Keratinocyte (primary cell): ENCODE data around the gene FGF2. TPM values are rescaled to one million over a fixed set of nuclear protein-coding genes. Genes with fewer than 3 reads are reported as not detected.

ENCODE experiments used
- DNase-seq: peaks from one replicate; pipeline ENCODE4 v3.0.0-alpha.2; 2011; ENCODE audit warnings: low read depth, missing footprints, low spot score
- FAIRE-seq: peaks from 2 replicates; lab custom pipeline; 2011; peaks lifted over from hg19 to GRCh38; lab: Jason Lieb, UNC
- H2AFZ ChIP-seq: 2 replicates; pipeline ENCODE4 v1.6.0; 2012; ENCODE audit warnings: low read length, control low read depth, inconsistent platforms; ENCODE audit not compliant: control insufficient read depth
- H3K27ac ChIP-seq: 2 replicates; pipeline ENCODE4 v1.5.1; 2011; ENCODE audit warnings: low read length; ENCODE audit not compliant: control insufficient read depth, insufficient read depth
- H3K27me3 ChIP-seq: 3 replicates; pipeline ENCODE4 v1.6.0; 2011; ENCODE audit warnings: low read length; ENCODE audit not compliant: control insufficient read depth, insufficient read depth; ENCODE audit errors: extremely low read depth
- H3K36me3 ChIP-seq, 2 experiments: 2 replicates in 1 of 2; 3 replicates in 1 of 2; pipeline ENCODE4 v1.5.1; 2011; ENCODE audit warnings: low read length in 2 of 2, mild to moderate bottlenecking in 1 of 2; ENCODE audit not compliant: control insufficient read depth in 2 of 2, insufficient read depth in 2 of 2; ENCODE audit errors: extremely low read depth in 1 of 2
- H3K4me1 ChIP-seq: 3 replicates; pipeline ENCODE4 v1.5.1; 2011; ENCODE audit warnings: low read length; ENCODE audit not compliant: control insufficient read depth, insufficient read depth; ENCODE audit errors: extremely low read depth
- H3K4me2 ChIP-seq: 3 replicates; pipeline ENCODE4 v1.6.0; 2011; ENCODE audit warnings: low read depth, low read length; ENCODE audit not compliant: control insufficient read depth, insufficient read depth; ENCODE audit errors: extremely low read depth
- H3K4me3 ChIP-seq, 3 experiments: fragments of 200-600 bp in 1 of 3; sonication (generic) in 1 of 3; 2 replicates in 2 of 3; 3 replicates in 1 of 3; pipeline ENCODE4 v1.5.1; 2011 to 2016; ENCODE audit warnings: low read length in 3 of 3, mild to moderate bottlenecking in 3 of 3, control low read depth in 2 of 3, inconsistent platforms in 1 of 3, low read depth in 1 of 3, mixed read lengths in 1 of 3, mixed run types in 1 of 3, moderate library complexity in 1 of 3; ENCODE audit not compliant: control insufficient read depth in 2 of 3, insufficient read depth in 2 of 3; ENCODE audit errors: extremely low read depth in 1 of 3
- H3K79me2 ChIP-seq: 2 replicates; pipeline ENCODE4 v1.6.0; 2012; ENCODE audit warnings: low read length; ENCODE audit not compliant: control insufficient read depth, insufficient read depth
- H3K9ac ChIP-seq: 3 replicates; pipeline ENCODE4 v1.6.0; 2011; ENCODE audit warnings: low read length; ENCODE audit not compliant: control insufficient read depth, insufficient read depth; ENCODE audit errors: extremely low read depth
- H3K9me1 ChIP-seq: 3 replicates; pipeline ENCODE4 v1.6.0; 2011; ENCODE audit warnings: low read length; ENCODE audit not compliant: control insufficient read depth, insufficient read depth; ENCODE audit errors: extremely low read depth
- H3K9me3 ChIP-seq: 2 replicates; pipeline ENCODE4 v1.5.1; 2012; ENCODE audit warnings: low read depth, low read length; ENCODE audit not compliant: control insufficient read depth
- H4K20me1 ChIP-seq: 3 replicates; pipeline ENCODE4 v1.6.0; 2011; ENCODE audit warnings: low read length; ENCODE audit not compliant: control insufficient read depth, insufficient read depth; ENCODE audit errors: extremely low read depth
- CTCF ChIP-seq, 3 experiments: IDR thresholded peaks in 1 of 3; conservative IDR thresholded peaks in 1 of 3; optimal IDR thresholded peaks in 1 of 3; 2 replicates in 2 of 3; 3 replicates in 1 of 3; pipeline versions ENCODE3 to v1.5.1; 2011; ENCODE audit warnings: low read length in 3 of 3, mild to moderate bottlenecking in 3 of 3, moderate library complexity in 2 of 3, control low read depth in 1 of 3, inconsistent platforms in 1 of 3; ENCODE audit not compliant: insufficient read depth in 2 of 3; ENCODE audit errors: extremely low read depth in 1 of 3
- EZH2 ChIP-seq: IDR thresholded peaks from one replicate; pipeline ENCODE4 v1.6.1; 2012; ENCODE audit warnings: inconsistent platforms, mild to moderate bottlenecking, low read length, moderate library complexity
- dilution Hi-C: fragments of 300-500 bp; cut with MboI; formaldehyde crosslinking; loops from one replicate; pipeline ENCODE4 v1.7.0; 2020; ENCODE audit warnings: low sequenced_read_pairs; ENCODE audit not compliant: extremely low pct_ligation_motif_present
- polyA plus RNA-seq, 5 experiments: library from polyadenylated mRNA; depleted of rRNA in 3 of 5; stranded (reverse) in 3 of 5; stranded (forward) in 1 of 5; unstranded in 1 of 5; fragments of >200 nt; gene quantifications; 1 replicate in 1 of 5; 2 replicates in 3 of 5; 3 replicates in 1 of 5; pipeline versions ENCODE4 v1.2.1 to v1.2.3, GENCODE V29; 2011 to 2012; ENCODE audit warnings: missing spikeins in 2 of 5, low read depth in 1 of 5, low replicate concordance in 1 of 5

Gene FGF2
- polyA plus RNA-seq, 1 donor (not counting 4 experiments of a cell fraction or from before 2014, with no cell fraction given), result 1.7 TPM

GRCh38 chr4:122827879-122828601 is 1.4 kb downstream of the FGF2 start:
- Histone ChIP-seq H3K79me2 (no peaks in the 10 kb centered on the region), H3K9ac (peak overlapping the region; percentile 71), H3K4me2 (peak overlapping the region; percentile 88), H4K20me1 (no peaks in the 10 kb centered on the region), H3K36me3 (no peaks in the 10 kb centered on the region), H3K4me1 (peaks cover 9% of the 10 kb centered on the region), H3K9me1 (no peaks in the 10 kb centered on the region), H3K27me3 (peaks cover 12% of the 10 kb centered on the region), H3K27ac (no peak overlapping the region), H3K4me3 (peak overlapping the region; percentile 57 to 80 (median 58)), H2AFZ (peak overlapping the region; percentile 83), H3K9me3 (no peaks in the 10 kb centered on the region)
- dilution Hi-C loops, result no loop called here
- FAIRE-seq (peak; percentile 32), DNase-seq (no peak)
- TF ChIP-seq EZH2 (peak; percentile 2), CTCF (optimal IDR thresholded peaks at IDR 0.05 in 1 of 3, IDR thresholded peaks at IDR 0.05 in 1 of 3, conservative IDR thresholded peaks at IDR 0.05 in 1 of 3; ENCODE audit: extremely low read depth in 1 of 3, insufficient read depth in 2 of 3, low read length in 3 of 3) (peak in 1 of 3 experiments; percentile 20)

DNA sequence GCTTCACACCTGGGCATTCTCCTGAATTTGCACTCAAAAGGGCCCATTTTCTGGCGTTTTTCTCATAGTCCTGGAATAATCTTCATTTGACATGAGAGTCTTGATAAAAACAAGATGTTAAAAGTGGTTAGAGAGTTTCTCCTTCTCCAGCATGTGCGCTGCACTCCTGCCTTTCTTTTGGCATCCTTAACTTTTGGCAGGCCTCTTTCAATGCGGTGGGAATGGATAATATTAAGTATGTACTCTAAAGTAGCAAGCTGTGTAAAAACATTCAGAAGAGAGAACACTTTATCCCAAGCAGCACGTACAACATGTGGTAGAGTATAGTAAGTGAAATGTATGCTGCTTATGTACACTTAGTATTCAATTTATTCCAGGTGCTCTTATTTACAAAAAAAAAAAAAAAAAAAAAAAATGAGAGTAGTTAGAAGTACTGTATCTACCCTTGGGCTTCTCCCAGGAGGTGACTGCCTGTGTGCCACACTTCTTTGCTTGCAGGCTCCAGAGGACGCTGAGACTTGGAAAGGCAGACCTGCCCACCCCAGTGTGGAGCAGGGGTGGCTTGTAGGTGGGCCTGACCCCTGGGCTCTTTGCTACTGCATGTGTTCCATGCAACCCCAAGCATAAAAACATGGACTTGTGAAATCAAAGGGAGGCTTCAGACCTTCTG is 3.9 kb downstream of the FGF2 start:
- H3K9ac ChIP-seq, result no peak overlapping the region
- H3K36me3 ChIP-seq, result no peaks in the 10 kb centered on the region
- peaks cover 12% of the 10 kb centered on the region for H3K27me3 ChIP-seq
- no peak for TF ChIP-seq CTCF (optimal IDR thresholded peaks at IDR 0.05 in 1 of 3, IDR thresholded peaks at IDR 0.05 in 1 of 3, conservative IDR thresholded peaks at IDR 0.05 in 1 of 3; ENCODE audit: extremely low read depth in 1 of 3, insufficient read depth in 2 of 3, low read length in 3 of 3)
- TF ChIP-seq EZH2, result no peak
- dilution Hi-C loops, result no loop called here
- FAIRE-seq (no peak), DNase-seq (no peak)
- no peaks in the 10 kb centered on the region for H3K9me3 ChIP-seq
- H3K27ac ChIP-seq, result no peak overlapping the region
- H3K4me3 ChIP-seq, result no peak overlapping the region
- no peaks in the 10 kb centered on the region for H4K20me1 ChIP-seq
- H3K79me2 ChIP-seq, result no peaks in the 10 kb centered on the region
- H3K4me2 ChIP-seq, result no peak overlapping the region
- no peak overlapping the region for H2AFZ ChIP-seq
- H3K9me1 ChIP-seq, result no peaks in the 10 kb centered on the region
- H3K4me1 ChIP-seq, result peaks cover 9% of the 10 kb centered on the region
